Gastroesophageal sphincter (tissue), 4 donors: ENCODE data around the gene TSHZ2. TPM values are rescaled to one million over a fixed set of nuclear protein-coding genes. Genes with fewer than 3 reads are reported as not detected.

Experiments used
- ATAC-seq: fragments of 150-250 bp; one replicate; pipeline ENCODE4 v1.9.1; 2016; ENCODE audit warnings: mild to moderate bottlenecking, moderate library complexity
- H3K27ac ChIP-seq, 4 donors: fragments of 200-600 bp; sonication (generic) in 3 of 4; 1 replicate in 3 of 4; 2 replicates in 1 of 4; pipeline ENCODE4 v1.5.1; 2016 to 2019
- H3K27me3 ChIP-seq: fragments of 200-600 bp; sonication (generic); one replicate; pipeline ENCODE4 v1.5.1; 2019
- H3K36me3 ChIP-seq, 2 donors: fragments of 200-600 bp; sonication (generic); one replicate each; pipeline ENCODE4 v1.5.1; 2019; ENCODE audit warnings: control low read depth in 1 of 2
- H3K4me1 ChIP-seq, 3 donors: fragments of 200-600 bp; sonication (generic); 1 replicate in 2 of 3; 2 replicates in 1 of 3; pipeline ENCODE4 v1.5.1; 2016 to 2019; ENCODE audit warnings: control low read depth in 2 of 3
- H3K4me3 ChIP-seq, 2 donors: fragments of 200-600 bp; sonication (generic); one replicate each; pipeline ENCODE4 v1.5.1; 2019; ENCODE audit warnings: mild to moderate bottlenecking in 1 of 2, moderate library complexity in 1 of 2
- H3K9me3 ChIP-seq, 3 donors: fragments of 200-600 bp; sonication (generic); one replicate each; pipeline ENCODE4 v1.5.1; 2017 to 2019; ENCODE audit warnings: control low read depth in 2 of 3
- EP300 ChIP-seq: sonication (generic); formaldehyde crosslinking; IDR thresholded peaks from one replicate; pipeline ENCODE4 v1.6.1; 2017; ENCODE audit warnings: antibody characterized with exemption, mild to moderate bottlenecking
- POLR2A ChIP-seq, 2 donors: fragments of 450-650 bp; IDR thresholded peaks; one replicate each; pipeline ENCODE4 v1.6.1; 2017; ENCODE audit warnings: antibody characterized with exemption in 2 of 2, mild to moderate bottlenecking in 2 of 2, moderate library complexity in 1 of 2
- POLR2AphosphoS5 ChIP-seq: sonication (generic); formaldehyde crosslinking; IDR thresholded peaks from one replicate; pipeline ENCODE4 v1.6.1; 2017; ENCODE audit warnings: antibody characterized with exemption
- WGBS, 2 donors: methylation state at CpG; one replicate each; pipeline ENCODE4 v1.1.5; 2018; ENCODE audit warnings: low coverage in 1 of 2; 5-methylcytosine and 5-hydroxymethylcytosine counted together
- total RNA-seq, 4 donors: library from RNA; depleted of rRNA; stranded (reverse); fragments of >200 nt; gene quantifications; one replicate each; pipeline ENCODE4 v1.1.0, GENCODE V29; 2016
- TF ChIP-seq, protein P1 (sequence below), 4 experiments: fragments of 200-600 bp in 2 of 4; fragments of 450-650 bp in 2 of 4; sonication (generic) in 1 of 4; IDR thresholded peaks; one replicate each; pipeline ENCODE4 v1.5.1; 2017 to 2019; ENCODE audit warnings: antibody characterized with exemption in 4 of 4, mild to moderate bottlenecking in 2 of 4, moderate library complexity in 2 of 4

The TSHZ2 gene
- total RNA-seq, 4 donors from 2014 or later, result 9.9 to 21.3 (median 12.2) TPM

DNA sequence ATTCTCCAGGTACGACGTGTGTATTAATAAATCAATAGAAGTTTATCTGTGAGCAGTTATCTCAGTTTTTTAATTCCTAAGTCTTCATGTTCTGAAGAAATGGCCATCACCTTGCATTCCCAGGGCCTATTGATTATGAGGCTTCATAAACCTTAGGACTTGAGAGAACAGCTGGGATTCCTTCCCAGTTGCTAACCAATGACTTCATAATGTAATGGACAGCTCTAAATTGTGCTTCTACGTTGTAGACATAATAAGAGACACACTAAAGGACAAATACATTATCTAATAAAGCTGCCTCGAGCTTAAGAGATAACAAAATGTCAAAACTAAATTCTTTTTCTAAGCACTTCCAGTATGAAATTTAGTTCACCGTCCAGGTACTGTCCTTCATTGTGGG lies 30.6 kb downstream of the TSHZ2 start:
- no peak for ATAC-seq
- 76 to 81% methylated on average over 5 of the region's 5 CpGs for WGBS, 2 donors

GRCh38 chr20:53003420-53004154 lies 31.4 kb downstream of the TSHZ2 start:
- Histone ChIP-seq H3K4me1 (peaks cover 0 to 6% (median 0%) of the 10 kb centered on the region in 3 donors), H3K9me3 (no peaks in the 10 kb centered on the region), H3K36me3 (no peaks in the 10 kb centered on the region), H3K27ac (peak overlapping the region in 2 of 4 donors; percentile 19 to 31), H3K27me3 (no peaks in the 10 kb centered on the region), H3K4me3 (no peak overlapping the region)
- TF ChIP-seq EP300 (no peak), POLR2A (IDR thresholded peaks at IDR 0.05) (no peak), POLR2AphosphoS5 (peak; percentile 24)
- TF ChIP-seq, protein P1, sequence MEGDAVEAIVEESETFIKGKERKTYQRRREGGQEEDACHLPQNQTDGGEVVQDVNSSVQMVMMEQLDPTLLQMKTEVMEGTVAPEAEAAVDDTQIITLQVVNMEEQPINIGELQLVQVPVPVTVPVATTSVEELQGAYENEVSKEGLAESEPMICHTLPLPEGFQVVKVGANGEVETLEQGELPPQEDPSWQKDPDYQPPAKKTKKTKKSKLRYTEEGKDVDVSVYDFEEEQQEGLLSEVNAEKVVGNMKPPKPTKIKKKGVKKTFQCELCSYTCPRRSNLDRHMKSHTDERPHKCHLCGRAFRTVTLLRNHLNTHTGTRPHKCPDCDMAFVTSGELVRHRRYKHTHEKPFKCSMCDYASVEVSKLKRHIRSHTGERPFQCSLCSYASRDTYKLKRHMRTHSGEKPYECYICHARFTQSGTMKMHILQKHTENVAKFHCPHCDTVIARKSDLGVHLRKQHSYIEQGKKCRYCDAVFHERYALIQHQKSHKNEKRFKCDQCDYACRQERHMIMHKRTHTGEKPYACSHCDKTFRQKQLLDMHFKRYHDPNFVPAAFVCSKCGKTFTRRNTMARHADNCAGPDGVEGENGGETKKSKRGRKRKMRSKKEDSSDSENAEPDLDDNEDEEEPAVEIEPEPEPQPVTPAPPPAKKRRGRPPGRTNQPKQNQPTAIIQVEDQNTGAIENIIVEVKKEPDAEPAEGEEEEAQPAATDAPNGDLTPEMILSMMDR (IDR thresholded peaks at IDR 0.05), result no peak
- peak; percentile 68 for ATAC-seq
- 56 to 66% methylated on average over 8 to 9 of the region's 10 CpGs for WGBS, 2 donors

More for the DNA sequence above, 30.6 kb downstream of the TSHZ2 start:
- H3K4me3 ChIP-seq, result no peak overlapping the region
- H3K9me3 ChIP-seq, result no peaks in the 10 kb centered on the region
- peaks cover 0 to 6% (median 0%) of the 10 kb centered on the region in 3 donors for H3K4me1 ChIP-seq
- TF ChIP-seq EP300, result no peak
- no peak for TF ChIP-seq POLR2A (IDR thresholded peaks at IDR 0.05)
- TF ChIP-seq POLR2AphosphoS5, result no peak
- TF ChIP-seq, protein P1 (IDR thresholded peaks at IDR 0.05), result no peak
- H3K36me3 ChIP-seq, result no peaks in the 10 kb centered on the region
- peak overlapping the region in 2 of 4 donors; percentile 3 to 31 for H3K27ac ChIP-seq
- H3K27me3 ChIP-seq, result no peaks in the 10 kb centered on the region

DNA sequence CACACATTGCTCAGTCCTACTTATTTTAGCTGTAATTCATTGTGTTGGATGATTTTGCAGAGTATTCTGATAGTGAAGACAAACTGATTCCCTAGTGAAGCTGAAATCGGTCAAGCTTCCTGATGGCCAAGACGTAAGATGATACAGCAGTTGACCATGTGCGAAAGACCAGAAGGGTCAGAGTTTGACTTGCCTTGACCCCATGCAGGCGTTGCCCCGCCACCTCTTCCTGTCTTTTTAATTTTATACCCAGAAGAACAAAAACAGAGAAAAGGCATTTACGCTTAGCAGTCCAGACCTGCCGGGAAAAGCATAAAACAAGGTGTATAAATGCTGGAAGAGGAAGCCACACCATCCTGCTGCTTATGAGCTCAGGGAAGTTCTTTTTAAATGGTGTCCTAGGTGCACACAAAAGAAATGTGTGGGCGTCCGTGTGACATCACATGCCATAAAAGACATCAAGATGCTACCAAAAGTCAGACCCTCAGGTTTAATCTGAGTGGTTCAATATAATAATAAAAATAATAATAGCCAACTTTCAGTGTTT lies 32.2 kb downstream of the TSHZ2 start:
- Histone ChIP-seq H3K4me1 (peaks cover 0 to 6% (median 0%) of the 10 kb centered on the region in 3 donors), H3K36me3 (no peaks in the 10 kb centered on the region), H3K27me3 (no peaks in the 10 kb centered on the region), H3K9me3 (no peaks in the 10 kb centered on the region), H3K27ac (peak overlapping the region in 2 of 4 donors; percentile 11 to 19), H3K4me3 (no peak overlapping the region)
- ATAC-seq, result no peak
- TF ChIP-seq EP300, result no peak
- TF ChIP-seq POLR2A (IDR thresholded peaks at IDR 0.05), result no peak
- TF ChIP-seq, protein P1 (IDR thresholded peaks at IDR 0.05), result no peak
- TF ChIP-seq POLR2AphosphoS5, result no peak
- 61 to 84% methylated on average over 7 to 9 of the region's 9 CpGs for WGBS, 2 donors

- no peaks in the 10 kb centered on the region for H3K4me1 ChIP-seq
- TF ChIP-seq POLR2A (IDR thresholded peaks at IDR 0.05) (no peak), POLR2AphosphoS5 (no peak), EP300 (no peak)
- TF ChIP-seq, protein P1 (IDR thresholded peaks at IDR 0.05), result no peak
- H3K27me3 ChIP-seq, result no peaks in the 10 kb centered on the region
- ATAC-seq, result no peak
- 79 to 100% methylated on average over 2 to 4 of the region's 5 CpGs for WGBS, 2 donors
- no peak overlapping the region for H3K4me3 ChIP-seq
- no peak overlapping the region for H3K27ac ChIP-seq
- H3K36me3 ChIP-seq, result no peaks in the 10 kb centered on the region
- H3K9me3 ChIP-seq, result peaks cover 0 to 9% (median 0%) of the 10 kb centered on the region in 3 donors
Observed at GRCh38 chr20:53009979-53010735, 38.0 kb downstream of the TSHZ2 start.
